ENCODE results near the gene SHISAL2A.
"Not testable (repeated sequence)": the region's sequence is repeated elsewhere in the genome, so short reads cannot be mapped to it uniquely, and the experiment has no call there.

SHISAL2A gene

GRCh38 chr1:52691821-52692220 lies 58.9 kb downstream of the SHISAL2A start:
- DNase-seq = no peak

GRCh38 chr1:52692697-52693096 lies 59.7 kb downstream of the SHISAL2A start:
- DNase-seq = no peak

GRCh38 chr1:52693351-52693750 lies 60.4 kb downstream of the SHISAL2A start:
- DNase-seq = not testable (repeated sequence)

- no peak for DNase-seq
Observed at GRCh38 chr1:52693843-52694242, 60.9 kb downstream of the SHISAL2A start.

- no peak for DNase-seq
Observed at GRCh38 chr1:52695627-52696026, 62.7 kb downstream of the SHISAL2A start.

- peak; percentile 72 for DNase-seq
Observed at GRCh38 chr1:52697795-52698674, 65.1 kb downstream of the SHISAL2A start, which contains the start of gene COA7. Gene COA7, minus strand, starts transcription at chr1:52698347. Its CDS starts 21 bp downstream, at chr1:52698326.

GRCh38 chr1:52702886-52703787 lies 70.2 kb downstream of the SHISAL2A start:
- DNase-seq = no peak

- DNase-seq = no peak
Observed at GRCh38 chr1:52706136-52706670, 73.2 kb downstream of the SHISAL2A start.

All from NCI-H1694 treated with DMSO at 0.1 percent for 48 hours (cell line).